Esophagus muscularis mucosa (tissue), 3 donors: Measurements from ENCODE around the gene SOWAHD.

ENCODE experiments used
- POLR2A ChIP-seq: fragments of 450-650 bp; IDR thresholded peaks from one replicate; pipeline ENCODE4 v1.6.1; 2017; ENCODE audit warnings: antibody characterized with exemption, moderate library complexity, mild to moderate bottlenecking, low read depth
- TF ChIP-seq, protein P1 (sequence below), 3 experiments: fragments of 200-600 bp in 2 of 3; fragments of 450-650 bp in 1 of 3; sonication (generic) in 2 of 3; IDR thresholded peaks; one replicate each; pipeline ENCODE4 v1.5.1; 2017 to 2019; ENCODE audit warnings: antibody characterized with exemption in 3 of 3, mild to moderate bottlenecking in 2 of 3, moderate library complexity in 1 of 3

DNA sequence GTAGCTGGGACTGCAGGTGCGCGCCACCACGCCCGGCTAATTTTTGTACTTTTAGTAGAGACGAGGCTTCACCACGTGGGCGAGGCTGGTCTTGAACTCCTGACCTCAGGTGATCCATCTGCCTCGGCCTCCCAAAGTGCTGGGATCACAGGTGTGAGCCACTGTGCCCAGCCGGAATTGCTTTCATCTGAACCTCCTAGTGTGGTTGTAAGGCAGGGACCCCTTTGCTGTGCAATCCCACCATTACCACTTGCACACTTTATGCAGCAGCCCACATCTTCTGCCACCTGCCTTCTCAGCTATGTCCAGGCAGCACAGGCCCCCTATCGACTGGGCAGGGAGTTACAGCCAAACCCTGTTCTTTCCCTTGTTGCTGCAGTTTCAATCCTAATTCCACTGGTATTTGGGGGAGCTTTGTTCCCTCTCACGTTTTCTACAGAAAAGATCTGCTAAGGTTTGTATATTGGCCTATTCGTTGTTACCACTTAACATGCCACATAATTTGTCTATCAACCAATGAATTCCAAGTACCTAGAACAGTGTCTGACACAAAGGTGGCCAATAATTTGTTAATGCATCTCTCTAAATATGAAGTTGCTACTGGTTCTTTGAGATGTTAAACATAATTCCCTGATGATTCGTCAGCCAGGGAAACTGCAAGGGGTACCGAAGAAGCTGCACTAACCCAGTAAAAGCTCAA lies 26.5 kb downstream of the SOWAHD start:
- TF ChIP-seq POLR2A, result no peak
- TF ChIP-seq, protein P1, sequence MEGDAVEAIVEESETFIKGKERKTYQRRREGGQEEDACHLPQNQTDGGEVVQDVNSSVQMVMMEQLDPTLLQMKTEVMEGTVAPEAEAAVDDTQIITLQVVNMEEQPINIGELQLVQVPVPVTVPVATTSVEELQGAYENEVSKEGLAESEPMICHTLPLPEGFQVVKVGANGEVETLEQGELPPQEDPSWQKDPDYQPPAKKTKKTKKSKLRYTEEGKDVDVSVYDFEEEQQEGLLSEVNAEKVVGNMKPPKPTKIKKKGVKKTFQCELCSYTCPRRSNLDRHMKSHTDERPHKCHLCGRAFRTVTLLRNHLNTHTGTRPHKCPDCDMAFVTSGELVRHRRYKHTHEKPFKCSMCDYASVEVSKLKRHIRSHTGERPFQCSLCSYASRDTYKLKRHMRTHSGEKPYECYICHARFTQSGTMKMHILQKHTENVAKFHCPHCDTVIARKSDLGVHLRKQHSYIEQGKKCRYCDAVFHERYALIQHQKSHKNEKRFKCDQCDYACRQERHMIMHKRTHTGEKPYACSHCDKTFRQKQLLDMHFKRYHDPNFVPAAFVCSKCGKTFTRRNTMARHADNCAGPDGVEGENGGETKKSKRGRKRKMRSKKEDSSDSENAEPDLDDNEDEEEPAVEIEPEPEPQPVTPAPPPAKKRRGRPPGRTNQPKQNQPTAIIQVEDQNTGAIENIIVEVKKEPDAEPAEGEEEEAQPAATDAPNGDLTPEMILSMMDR (IDR thresholded peaks at IDR 0.05), result peak in 2 of 3 experiments; percentile 15 to 36
